GM04503 (cell line): ENCODE measurements around the gene PSMB11.
A peak's percentile ranks its signal among the peaks of the same experiment; 100 is the strongest.

Source experiments
- DNase-seq: peaks from one replicate; pipeline ENCODE4 v3.0.0-alpha.2; 2012; ENCODE audit warnings: low read depth

Gene PSMB11

GRCh38 chr14:23060536-23061260 lies 18.7 kb downstream of the PSMB11 start:
- DNase-seq, result no peak

- peak; percentile 78 for DNase-seq
These were observed 20.0 kb downstream of the PSMB11 start for GRCh38 chr14:23062002-23062401.

GRCh38 chr14:23063601-23064000 lies 21.6 kb downstream of the PSMB11 start:
- DNase-seq, result no peak

- DNase-seq, result no peak
These were observed 24.4 kb downstream of the PSMB11 start for GRCh38 chr14:23066368-23066767.

GRCh38 chr14:23066855-23067744 lies 25.1 kb downstream of the PSMB11 start:
- DNase-seq, result no peak

- no peak for DNase-seq
These were observed 26.1 kb downstream of the PSMB11 start for GRCh38 chr14:23067847-23068788.

GRCh38 chr14:23068789-23069412 lies 26.9 kb downstream of the PSMB11 start:
- peak; percentile 59 for DNase-seq

GRCh38 chr14:23069413-23069806 lies 27.4 kb downstream of the PSMB11 start:
- DNase-seq, result no peak

- DNase-seq, result no peak
These were observed 28.5 kb downstream of the PSMB11 start for GRCh38 chr14:23070262-23071129.

- DNase-seq, result peak; percentile 72
These were observed 29.4 kb downstream of the PSMB11 start for GRCh38 chr14:23071244-23071920.

GRCh38 chr14:23071921-23072539 lies 30.0 kb downstream of the PSMB11 start:
- no peak for DNase-seq

GRCh38 chr14:23074906-23075305 lies 32.9 kb downstream of the PSMB11 start:
- DNase-seq, result no peak

- DNase-seq, result no peak
These were observed 34.9 kb downstream of the PSMB11 start for GRCh38 chr14:23076785-23077408.

GRCh38 chr14:23077962-23078361 lies 36.0 kb downstream of the PSMB11 start:
- no peak for DNase-seq

GRCh38 chr14:23078692-23079116 lies 36.7 kb downstream of the PSMB11 start:
- peak; percentile 98 for DNase-seq

- peak; percentile 46 for DNase-seq
These were observed 37.7 kb downstream of the PSMB11 start for GRCh38 chr14:23079716-23080115.

GRCh38 chr14:23080474-23080873 lies 38.5 kb downstream of the PSMB11 start:
- no peak for DNase-seq

- DNase-seq, result no peak
These were observed 43.4 kb downstream of the PSMB11 start for GRCh38 chr14:23085458-23085857.

- DNase-seq, result no peak
These were observed 44.6 kb downstream of the PSMB11 start for GRCh38 chr14:23086565-23086964.
